HFF-Myc (cell line): ENCODE measurements around the gene EML2.
"Not testable (repeated sequence)": the region's sequence is repeated elsewhere in the genome, so short reads cannot be mapped to it uniquely, and the experiment has no call there.

Experiments used
- DNase-seq: peaks from one replicate; pipeline ENCODE4 v3.0.0-alpha.2; 2011; ENCODE audit warnings: low read depth; ENCODE audit errors: extremely low read depth
- H3K4me3 ChIP-seq: replicated peaks from 2 replicates; pipeline ENCODE4 v1.5.1; 2011; ENCODE audit warnings: low read depth, mild to moderate bottlenecking, control low read depth, low read length
- TF ChIP-seq, protein P1 (sequence below): IDR thresholded peaks from 2 replicates; pipeline ENCODE4 v1.5.1; 2012; ENCODE audit warnings: mild to moderate bottlenecking, low read depth, low read length, control low read depth; ENCODE audit errors: missing control alignments

Gene EML2

GRCh38 chr19:45615795-45616703 is 23.1 kb downstream of the EML2 start:
- TF ChIP-seq, protein P1, sequence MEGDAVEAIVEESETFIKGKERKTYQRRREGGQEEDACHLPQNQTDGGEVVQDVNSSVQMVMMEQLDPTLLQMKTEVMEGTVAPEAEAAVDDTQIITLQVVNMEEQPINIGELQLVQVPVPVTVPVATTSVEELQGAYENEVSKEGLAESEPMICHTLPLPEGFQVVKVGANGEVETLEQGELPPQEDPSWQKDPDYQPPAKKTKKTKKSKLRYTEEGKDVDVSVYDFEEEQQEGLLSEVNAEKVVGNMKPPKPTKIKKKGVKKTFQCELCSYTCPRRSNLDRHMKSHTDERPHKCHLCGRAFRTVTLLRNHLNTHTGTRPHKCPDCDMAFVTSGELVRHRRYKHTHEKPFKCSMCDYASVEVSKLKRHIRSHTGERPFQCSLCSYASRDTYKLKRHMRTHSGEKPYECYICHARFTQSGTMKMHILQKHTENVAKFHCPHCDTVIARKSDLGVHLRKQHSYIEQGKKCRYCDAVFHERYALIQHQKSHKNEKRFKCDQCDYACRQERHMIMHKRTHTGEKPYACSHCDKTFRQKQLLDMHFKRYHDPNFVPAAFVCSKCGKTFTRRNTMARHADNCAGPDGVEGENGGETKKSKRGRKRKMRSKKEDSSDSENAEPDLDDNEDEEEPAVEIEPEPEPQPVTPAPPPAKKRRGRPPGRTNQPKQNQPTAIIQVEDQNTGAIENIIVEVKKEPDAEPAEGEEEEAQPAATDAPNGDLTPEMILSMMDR = no peak
- no peak overlapping the region for H3K4me3 ChIP-seq
- DNase-seq = peak; percentile 88

DNA sequence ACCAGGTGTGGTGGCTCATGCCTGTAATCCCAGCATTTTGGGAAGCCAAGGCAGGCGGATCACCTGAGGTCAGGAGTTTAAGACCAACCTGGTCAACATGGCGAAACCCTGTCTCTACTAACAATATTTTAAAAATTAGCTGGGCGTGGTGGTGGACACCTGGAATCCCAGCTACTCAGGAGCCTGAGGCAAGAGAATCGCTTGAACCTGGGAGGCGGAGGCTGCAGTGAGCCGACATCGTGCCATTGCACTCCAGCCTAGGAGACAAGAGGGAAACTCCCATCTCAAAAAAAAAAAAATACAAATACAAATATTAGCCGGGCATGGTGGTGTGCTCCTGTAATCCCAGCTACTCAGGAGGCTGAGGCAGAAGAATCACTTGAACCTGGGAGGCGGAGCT is 24.1 kb downstream of the EML2 start:
- DNase-seq = not testable (repeated sequence)

GRCh38 chr19:45613926-45614725 is 25.1 kb downstream of the EML2 start:
- no peak overlapping the region for H3K4me3 ChIP-seq
- TF ChIP-seq, protein P1 = no peak
- DNase-seq = peak; percentile 91

More for the DNA sequence above, 24.1 kb downstream of the EML2 start:
- not testable (repeated sequence) for H3K4me3 ChIP-seq

DNA sequence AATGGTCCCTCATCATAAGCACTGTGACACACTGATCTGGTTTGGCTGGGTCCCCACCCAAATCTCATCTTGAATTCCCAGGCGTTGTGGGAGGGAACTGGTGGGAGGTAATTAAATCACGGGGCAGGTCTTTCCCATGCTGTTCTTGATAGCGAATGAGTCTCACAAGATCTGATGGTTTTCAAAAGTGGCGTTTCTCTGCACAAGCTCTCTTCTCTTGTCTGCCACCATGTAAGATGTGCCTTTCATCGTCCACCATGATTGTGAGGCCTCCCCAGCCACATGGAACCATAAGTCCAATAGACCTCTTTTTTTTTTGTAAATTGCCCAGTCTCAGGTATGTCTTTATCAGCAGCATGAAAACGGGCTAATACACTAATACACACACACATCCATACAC is 30.2 kb downstream of the EML2 start:
- no peak overlapping the region for H3K4me3 ChIP-seq
- no peak for DNase-seq
- TF ChIP-seq, protein P1 = no peak

GRCh38 chr19:45607071-45608029 is 31.8 kb downstream of the EML2 start:
- TF ChIP-seq, protein P1 = peak; percentile 86
- 0 out of 2 replicates have a peak overlapping the region, but pooled peaks have one; percentile 11 for H3K4me3 ChIP-seq
- DNase-seq = peak; percentile 49

GRCh38 chr19:45601524-45602374 is 37.4 kb downstream of the EML2 start, which contains the start of gene GPR4:
TSS of gene GPR4 (minus strand) at chr19:45602212. CDS start at chr19:45591866, 10,346 bp downstream.
- DNase-seq = no peak
- no peak within 1 kb of the TSS for H3K4me3 ChIP-seq
- TF ChIP-seq, protein P1 = no peak
